ENCODE data around the gene HTRA2. TPM values are rescaled to one million over a fixed set of nuclear protein-coding genes. Genes with fewer than 3 reads are reported as not detected.

HTRA2 gene
- total RNA-seq, 4 donors from 2014 or later, result 25.0 to 37.6 (median 29.1) TPM

GRCh38 chr2:74533464-74533863 lies 3.7 kb downstream of the HTRA2 start:
- peaks cover 2 to 30% (median 14%) of the 10 kb centered on the region in 3 donors for H3K4me1 ChIP-seq
- H3K27ac ChIP-seq, result no peak overlapping the region
- WGBS, 2 donors (ENCODE audit: low coverage in 1 of 2), result 33 to 70% methylated on average over 1 to 4 of the region's 4 CpGs

GRCh38 chr2:74534411-74534810 lies 4.7 kb downstream of the HTRA2 start:
- no peak for ATAC-seq
- Histone ChIP-seq H3K36me3 (peaks cover 0 to 35% of the 10 kb centered on the region in 2 donors), H3K27me3 (peaks cover 6% of the 10 kb centered on the region), H3K27ac (no peak overlapping the region), H3K9me3 (no peaks in the 10 kb centered on the region), H3K4me1 (peaks cover 0 to 23% (median 9%) of the 10 kb centered on the region in 3 donors), H3K4me3 (no peak overlapping the region)
- TF ChIP-seq EP300 (IDR thresholded peaks at IDR 0.05) (no peak), POLR2A (IDR thresholded peaks at IDR 0.05) (no peak), POLR2AphosphoS5 (IDR thresholded peaks at IDR 0.05) (no peak)
- TF ChIP-seq, protein P1, sequence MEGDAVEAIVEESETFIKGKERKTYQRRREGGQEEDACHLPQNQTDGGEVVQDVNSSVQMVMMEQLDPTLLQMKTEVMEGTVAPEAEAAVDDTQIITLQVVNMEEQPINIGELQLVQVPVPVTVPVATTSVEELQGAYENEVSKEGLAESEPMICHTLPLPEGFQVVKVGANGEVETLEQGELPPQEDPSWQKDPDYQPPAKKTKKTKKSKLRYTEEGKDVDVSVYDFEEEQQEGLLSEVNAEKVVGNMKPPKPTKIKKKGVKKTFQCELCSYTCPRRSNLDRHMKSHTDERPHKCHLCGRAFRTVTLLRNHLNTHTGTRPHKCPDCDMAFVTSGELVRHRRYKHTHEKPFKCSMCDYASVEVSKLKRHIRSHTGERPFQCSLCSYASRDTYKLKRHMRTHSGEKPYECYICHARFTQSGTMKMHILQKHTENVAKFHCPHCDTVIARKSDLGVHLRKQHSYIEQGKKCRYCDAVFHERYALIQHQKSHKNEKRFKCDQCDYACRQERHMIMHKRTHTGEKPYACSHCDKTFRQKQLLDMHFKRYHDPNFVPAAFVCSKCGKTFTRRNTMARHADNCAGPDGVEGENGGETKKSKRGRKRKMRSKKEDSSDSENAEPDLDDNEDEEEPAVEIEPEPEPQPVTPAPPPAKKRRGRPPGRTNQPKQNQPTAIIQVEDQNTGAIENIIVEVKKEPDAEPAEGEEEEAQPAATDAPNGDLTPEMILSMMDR (IDR thresholded peaks at IDR 0.05), result no peak
- 55% methylated on average over 2 of the region's 12 CpGs; no CpG with 5 or more reads in 1 of the 2 donors for WGBS, 2 donors (ENCODE audit: low coverage in 1 of 2)

More at GRCh38 chr2:74533464-74533863, 3.7 kb downstream of the HTRA2 start:
- ATAC-seq, result no peak
- no peak overlapping the region for H3K4me3 ChIP-seq
- no peaks in the 10 kb centered on the region for H3K27me3 ChIP-seq
- TF ChIP-seq POLR2A (IDR thresholded peaks at IDR 0.05) (no peak), EP300 (IDR thresholded peaks at IDR 0.05) (no peak), POLR2AphosphoS5 (IDR thresholded peaks at IDR 0.05) (no peak)
- TF ChIP-seq, protein P1 (IDR thresholded peaks at IDR 0.05), result no peak
- H3K36me3 ChIP-seq, result peaks cover 0 to 35% of the 10 kb centered on the region in 2 donors
- H3K9me3 ChIP-seq, result no peaks in the 10 kb centered on the region

- Histone ChIP-seq H3K27me3 (peaks cover 9% of the 10 kb centered on the region), H3K36me3 (peaks cover 0 to 35% of the 10 kb centered on the region in 2 donors), H3K9me3 (no peaks in the 10 kb centered on the region), H3K4me1 (peaks cover 0 to 20% (median 9%) of the 10 kb centered on the region in 3 donors), H3K4me3 (no peak overlapping the region), H3K27ac (no peak overlapping the region)
- no CpG with 5 or more reads among the region's 10 CpGs for WGBS, 2 donors (ENCODE audit: low coverage in 1 of 2)
- no peak for ATAC-seq
- TF ChIP-seq POLR2A (IDR thresholded peaks at IDR 0.05), result no peak
- TF ChIP-seq, protein P1 (IDR thresholded peaks at IDR 0.05), result no peak
- TF ChIP-seq POLR2AphosphoS5 (IDR thresholded peaks at IDR 0.05), result no peak
- no peak for TF ChIP-seq EP300 (IDR thresholded peaks at IDR 0.05)
Observed at GRCh38 chr2:74535440-74535965, 5.8 kb downstream of the HTRA2 start.

DNA sequence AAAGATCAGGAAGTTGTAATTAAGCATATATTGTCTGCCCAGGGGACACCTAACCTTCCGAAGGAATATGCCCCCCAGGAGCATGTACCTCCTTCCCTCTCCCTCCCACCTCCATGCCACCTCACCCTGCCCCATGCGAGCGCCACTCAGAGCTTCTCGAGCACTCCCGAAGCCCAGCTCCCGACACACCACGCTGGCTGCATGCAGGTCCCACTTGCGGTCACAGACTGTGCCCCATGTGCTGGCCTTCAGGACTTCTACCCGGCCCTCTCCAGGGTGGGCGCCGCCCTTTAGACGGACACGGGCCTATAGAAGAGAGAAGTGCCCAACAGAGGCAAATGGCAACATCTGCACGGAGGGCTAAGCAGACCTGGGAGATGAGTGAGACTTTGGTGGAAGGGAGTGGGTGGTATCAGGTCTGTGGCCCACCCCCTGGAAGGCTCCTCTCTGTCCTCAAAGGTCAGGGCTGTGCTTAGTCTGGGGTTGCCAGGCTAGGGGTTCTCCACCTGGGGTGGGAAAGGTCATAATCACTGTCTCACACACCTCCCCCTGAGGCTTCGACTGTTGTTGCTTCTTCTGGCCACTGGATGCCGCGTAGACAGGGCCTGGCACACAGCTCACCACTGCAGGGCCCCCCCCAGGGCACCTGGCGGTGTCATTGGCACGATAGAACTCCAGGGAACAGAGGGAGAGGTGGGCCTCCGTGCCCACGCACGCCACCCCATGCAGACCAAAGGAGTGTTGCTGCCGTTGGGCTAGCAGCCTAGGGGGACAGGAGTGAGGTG lies 6.6 kb downstream of the HTRA2 start:
- Histone ChIP-seq H3K4me3 (no peak overlapping the region), H3K36me3 (peaks cover 0 to 35% of the 10 kb centered on the region in 2 donors), H3K9me3 (no peaks in the 10 kb centered on the region), H3K4me1 (peaks cover 0 to 12% (median 3%) of the 10 kb centered on the region in 3 donors), H3K27ac (no peak overlapping the region), H3K27me3 (peaks cover 9% of the 10 kb centered on the region)
- WGBS, 2 donors (ENCODE audit: low coverage in 1 of 2), result 85 to 90% methylated on average over 4 to 8 of the region's 23 CpGs
- TF ChIP-seq POLR2A (IDR thresholded peaks at IDR 0.05) (no peak), EP300 (IDR thresholded peaks at IDR 0.05) (no peak), POLR2AphosphoS5 (IDR thresholded peaks at IDR 0.05) (no peak)
- TF ChIP-seq, protein P1 (IDR thresholded peaks at IDR 0.05), result no peak
- ATAC-seq, result no peak
